ENCODE results near the gene SLC6A18. TPM values are rescaled to one million over a fixed set of nuclear protein-coding genes. Genes with fewer than 3 reads are reported as not detected.

The SLC6A18 gene
- total and polyA plus RNA-seq, 9 of the 15 experiments (the other 6 are each of a cell fraction or from before 2014, with no cell fraction given) = not detected

DNA sequence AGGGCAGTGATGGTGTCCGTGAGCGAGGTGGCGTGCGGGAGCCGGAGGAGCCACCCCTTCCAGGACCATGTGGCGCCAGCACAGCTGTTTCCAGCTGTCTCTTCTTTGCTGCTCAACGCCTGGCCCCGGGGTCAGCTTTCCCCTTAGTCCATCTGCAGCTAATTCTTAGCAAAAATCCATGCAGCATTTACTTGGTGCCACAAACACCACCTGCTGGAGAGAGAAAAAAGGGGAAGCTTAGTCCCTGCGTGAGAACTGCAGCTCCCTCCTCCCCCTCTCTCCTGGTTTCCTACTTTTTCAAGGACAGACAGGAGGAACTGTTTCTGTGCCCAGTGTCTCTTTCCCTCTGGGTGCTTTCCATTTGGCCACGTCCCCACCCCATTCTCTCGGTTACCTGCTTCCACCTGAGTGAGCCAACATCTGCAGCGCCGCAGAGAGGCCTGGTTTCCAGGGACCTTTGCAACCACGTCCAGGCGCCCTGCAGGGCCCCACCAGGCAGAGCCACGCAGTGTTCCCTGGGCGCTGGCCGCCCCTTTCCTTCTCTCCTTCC lies 20.4 kb upstream of the SLC6A18 start (continued):
- TF ChIP-seq TSHZ1 (CRISPR knock-in tag; IDR thresholded peaks at IDR 0.05) = no peak
- no peak for TF ChIP-seq DMBX1 (CRISPR knock-in tag; IDR thresholded peaks at IDR 0.05; ENCODE audit: borderline replicate concordance)
- TF ChIP-seq NFATC3 (IDR thresholded peaks at IDR 0.05) = no peak
- no peak for TF ChIP-seq NONO (IDR thresholded peaks at IDR 0.05; ENCODE audit: low read depth in 2 of 2, low read length in 1 of 2)
- TF ChIP-seq ZHX1 (conservative IDR thresholded peaks at IDR 0.05; ENCODE audit: low read length) = no peak
- no peak for TF ChIP-seq MBD2 (IDR thresholded peaks at IDR 0.05; ENCODE audit: borderline replicate concordance, low read depth)
- TF ChIP-seq E2F6 (IDR thresholded peaks at IDR 0.05; ENCODE audit: borderline replicate concordance in 1 of 2, extremely low read depth in 1 of 2, insufficient read depth in 1 of 2, insufficient read length in 1 of 2, low read depth in 1 of 2, low read length in 1 of 2, poor library complexity in 1 of 2, severe bottlenecking in 1 of 2) = no peak
- no peak for TF ChIP-seq BACH1 (tag; IDR thresholded peaks at IDR 0.05)
- TF ChIP-seq, protein P1, sequence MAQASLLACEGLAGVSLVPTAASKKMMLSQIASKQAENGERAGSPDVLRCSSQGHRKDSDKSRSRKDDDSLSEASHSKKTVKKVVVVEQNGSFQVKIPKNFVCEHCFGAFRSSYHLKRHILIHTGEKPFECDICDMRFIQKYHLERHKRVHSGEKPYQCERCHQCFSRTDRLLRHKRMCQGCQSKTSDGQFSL (CRISPR knock-in tag; IDR thresholded peaks at IDR 0.05) = peak; percentile 62; the same call in 1 of the 2 replicates
- TF ChIP-seq, protein P1 (tag; IDR thresholded peaks at IDR 0.05) = no peak
- TF ChIP-seq FOXK1 (CRISPR knock-in tag; IDR thresholded peaks at IDR 0.05; ENCODE audit: borderline replicate concordance) = no peak
- TF ChIP-seq, protein P2, sequence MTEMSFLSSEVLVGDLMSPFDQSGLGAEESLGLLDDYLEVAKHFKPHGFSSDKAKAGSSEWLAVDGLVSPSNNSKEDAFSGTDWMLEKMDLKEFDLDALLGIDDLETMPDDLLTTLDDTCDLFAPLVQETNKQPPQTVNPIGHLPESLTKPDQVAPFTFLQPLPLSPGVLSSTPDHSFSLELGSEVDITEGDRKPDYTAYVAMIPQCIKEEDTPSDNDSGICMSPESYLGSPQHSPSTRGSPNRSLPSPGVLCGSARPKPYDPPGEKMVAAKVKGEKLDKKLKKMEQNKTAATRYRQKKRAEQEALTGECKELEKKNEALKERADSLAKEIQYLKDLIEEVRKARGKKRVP (CRISPR knock-in tag; IDR thresholded peaks at IDR 0.05) = no peak
- no peak for TF ChIP-seq ZFP1 (CRISPR knock-in tag; IDR thresholded peaks at IDR 0.05)
- TF ChIP-seq TOE1 (IDR thresholded peaks at IDR 0.05; ENCODE audit: borderline replicate concordance) = no peak
- no peak for TF ChIP-seq TOE1 (CRISPR knock-in tag; IDR thresholded peaks at IDR 0.05; ENCODE audit: borderline replicate concordance, low read depth)
- no peak for TF ChIP-seq SRSF3 (IDR thresholded peaks at IDR 0.05; ENCODE audit: insufficient read depth, low read length)

All from K562 (cell line).